ENCODE data around the gene RPS5.

- TF ChIP-seq POLR2A (IDR thresholded peaks at IDR 0.05), result no peak
- no peak for TF ChIP-seq CTCF (IDR thresholded peaks at IDR 0.05)
These were observed 13.3 kb downstream of the RPS5 start for GRCh38 chr19:58400316-58400915.

Measured in thyroid gland (tissue), 4 donors.